H1 (cell line): ENCODE results near the gene CSH1. TPM values are rescaled to one million over a fixed set of nuclear protein-coding genes. Genes with fewer than 3 reads are reported as not detected.

Experiments
- CTCF ChIA-PET: fragments of 300-600 bp; sonication (Branson Sonifier 250); formaldehyde crosslinking; loops from one replicate; lab custom pipeline; 2021; ENCODE audit not compliant: partially characterized antibody; lab: Charles Lee
- POLR2A ChIA-PET: fragments of 300-600 bp; sonication (Branson Sonifier 250); formaldehyde crosslinking; loops from one replicate; lab custom pipeline; 2021; ENCODE audit warnings: inconsistent platforms; ENCODE audit not compliant: partially characterized antibody; lab: Charles Lee
- DNase-seq, 2 experiments: peaks; one replicate each; pipeline versions ENCODE4 v3.0.0 to v3.0.0-alpha.2; 2010 to 2022; ENCODE audit warnings: low spot score in 2 of 2, low read depth in 1 of 2, mixed read lengths in 1 of 2
- FAIRE-seq: peaks from 2 replicates; lab custom pipeline; 2011; peaks lifted over from hg19 to GRCh38; lab: Jason Lieb, UNC
- H2AFZ ChIP-seq: 2 replicates; pipeline ENCODE4 v1.8.1; 2012; ENCODE audit warnings: low read length, inconsistent platforms
- H2AK5ac ChIP-seq: 2 replicates; pipeline ENCODE4 v1.6.1; 2013; ENCODE audit warnings: low read depth, low read length
- H2BK120ac ChIP-seq: replicated peaks from 2 replicates; pipeline ENCODE3; 2013; ENCODE audit warnings: low read depth, low read length, inconsistent platforms
- H2BK12ac ChIP-seq: 2 replicates; pipeline ENCODE4 v1.6.1; 2013; ENCODE audit warnings: low read depth, low read length
- H2BK15ac ChIP-seq: 2 replicates; pipeline ENCODE4 v1.6.1; 2013; ENCODE audit warnings: low read length
- H2BK20ac ChIP-seq: 2 replicates; pipeline ENCODE4 v1.6.1; 2013; ENCODE audit warnings: low read length
- H2BK5ac ChIP-seq: 2 replicates; pipeline ENCODE4 v1.6.1; 2013; ENCODE audit warnings: low read depth, low read length
- H3K14ac ChIP-seq: 2 replicates; pipeline ENCODE4 v1.6.1; 2013; ENCODE audit warnings: inconsistent platforms; ENCODE audit not compliant: insufficient read length
- H3K18ac ChIP-seq: 2 replicates; pipeline ENCODE4 v1.6.1; 2013; ENCODE audit warnings: low read length; ENCODE audit errors: extremely low read depth
- H3K23ac ChIP-seq: 2 replicates; pipeline ENCODE4 v1.6.1; 2013; ENCODE audit warnings: inconsistent platforms; ENCODE audit not compliant: insufficient read length
- H3K23me2 ChIP-seq: 2 replicates; pipeline ENCODE4 v1.6.1; 2013; ENCODE audit warnings: low read depth, low read length
- H3K27ac ChIP-seq: 2 replicates; pipeline ENCODE4 v1.6.1; 2011; ENCODE audit warnings: low read depth, low read length, inconsistent platforms
- H3K27me3 ChIP-seq, 4 experiments: replicated peaks in 1 of 4; 1 replicate in 1 of 4; 2 replicates in 3 of 4; pipeline versions ENCODE4 v1.6.1 to v1.8.1; 2011 to 2013; ENCODE audit warnings: low read length in 3 of 4, mild to moderate bottlenecking in 3 of 4, inconsistent platforms in 2 of 4, mixed read lengths in 2 of 4, moderate library complexity in 1 of 4; ENCODE audit not compliant: control insufficient read depth in 3 of 4, insufficient read depth in 3 of 4; ENCODE audit errors: extremely low read depth in 1 of 4
- H3K36me3 ChIP-seq, 4 experiments: 2 replicates each; pipeline versions ENCODE4 v1.6.1 to v1.8.1; 2011 to 2013; ENCODE audit warnings: mild to moderate bottlenecking in 4 of 4, low read length in 3 of 4, moderate library complexity in 2 of 4, control low read depth in 1 of 4, inconsistent platforms in 1 of 4; ENCODE audit not compliant: insufficient read depth in 4 of 4, control insufficient read depth in 2 of 4
- H3K4ac ChIP-seq: replicated peaks from 2 replicates; pipeline ENCODE3; 2013; ENCODE audit warnings: low read length, low read depth, mixed read lengths, inconsistent platforms; ENCODE audit not compliant: insufficient read length
- H3K4me1 ChIP-seq, 4 experiments: replicated peaks in 1 of 4; 1 replicate in 1 of 4; 2 replicates in 3 of 4; pipeline versions ENCODE4 v1.6.1 to v1.8.1; 2011 to 2013; ENCODE audit warnings: low read length in 3 of 4, inconsistent platforms in 2 of 4, mixed read lengths in 1 of 4; ENCODE audit not compliant: insufficient read depth in 4 of 4, control insufficient read depth in 3 of 4
- H3K4me2 ChIP-seq, 2 experiments: 2 replicates each; pipeline versions ENCODE4 v1.6.1 to v1.8.1; 2011 to 2013; ENCODE audit warnings: low read depth in 2 of 2, low read length in 2 of 2, control low read depth in 1 of 2, inconsistent platforms in 1 of 2, mild to moderate bottlenecking in 1 of 2; ENCODE audit not compliant: insufficient read depth in 1 of 2
- H3K4me3 ChIP-seq, 4 experiments: fragments of 200-600, 300-600 bp in 1 of 4; sonication (generic), shearing (Covaris generic), sonication (Bioruptor Twin) in 1 of 4; 2 replicates each; pipeline versions ENCODE4 v1.5.1 to v1.8.1; 2011 to 2016; ENCODE audit warnings: low read length in 4 of 4, low read depth in 3 of 4, control low read depth in 2 of 4, inconsistent platforms in 2 of 4, mild to moderate bottlenecking in 2 of 4, mixed read lengths in 1 of 4, moderate library complexity in 1 of 4; ENCODE audit not compliant: insufficient read depth in 2 of 4; ENCODE audit errors: extremely low read depth in 1 of 4
- H3K56ac ChIP-seq: replicated peaks from 2 replicates; pipeline ENCODE3; 2013; ENCODE audit warnings: low read depth, mild to moderate bottlenecking, mixed read lengths, low read length, inconsistent platforms; ENCODE audit not compliant: insufficient read length
- H3K79me1 ChIP-seq: 2 replicates; pipeline ENCODE4 v1.6.1; 2013; ENCODE audit warnings: low read depth, low read length, control low read depth
- H3K79me2 ChIP-seq, 2 experiments: 2 replicates each; pipeline versions ENCODE4 v1.6.1 to v1.8.1; 2012 to 2013; ENCODE audit warnings: low read length in 2 of 2, mild to moderate bottlenecking in 2 of 2, inconsistent platforms in 1 of 2; ENCODE audit not compliant: insufficient read depth in 2 of 2, control insufficient read depth in 1 of 2
- H3K9ac ChIP-seq, 4 experiments: replicated peaks in 1 of 4; 1 replicate in 1 of 4; 2 replicates in 3 of 4; pipeline versions ENCODE4 v1.6.1 to v1.8.1; 2011 to 2013; ENCODE audit warnings: low read depth in 3 of 4, low read length in 3 of 4, control low read depth in 2 of 4, mild to moderate bottlenecking in 2 of 4, moderate library complexity in 2 of 4, inconsistent platforms in 1 of 4; ENCODE audit errors: extremely low read depth in 1 of 4
- H3K9me3 ChIP-seq, 2 experiments: 2 replicates each; pipeline versions ENCODE4 v1.6.1 to v1.8.1; 2012 to 2013; ENCODE audit warnings: mild to moderate bottlenecking in 2 of 2, moderate library complexity in 2 of 2, control low read depth in 1 of 2, inconsistent platforms in 1 of 2, low read depth in 1 of 2, low read length in 1 of 2, mixed read lengths in 1 of 2; ENCODE audit not compliant: insufficient read depth in 2 of 2
- H4K20me1 ChIP-seq, 2 experiments: replicated peaks in 1 of 2; 2 replicates each; pipeline versions ENCODE3 to v1.8.1; 2011 to 2013; ENCODE audit warnings: inconsistent platforms in 2 of 2, low read length in 2 of 2, mild to moderate bottlenecking in 1 of 2; ENCODE audit not compliant: insufficient read depth in 2 of 2, control insufficient read depth in 1 of 2
- H4K5ac ChIP-seq: 2 replicates; pipeline ENCODE4 v1.6.1; 2013; ENCODE audit warnings: low read length, low read depth, mixed read lengths, inconsistent platforms; ENCODE audit not compliant: insufficient read length
- H4K8ac ChIP-seq: 2 replicates; pipeline ENCODE4 v1.8.0; 2013; ENCODE audit warnings: mild to moderate bottlenecking, moderate library complexity, low read length, inconsistent platforms; ENCODE audit not compliant: insufficient read depth; ENCODE audit errors: extremely low read depth
- H4K91ac ChIP-seq: replicated peaks from 2 replicates; pipeline ENCODE3; 2013; ENCODE audit warnings: low read length, mixed read lengths, inconsistent platforms; ENCODE audit not compliant: insufficient read length
- ATF2 ChIP-seq: IDR thresholded peaks from 2 replicates; pipeline ENCODE4 v1.6.1; 2012; ENCODE audit warnings: low read length, inconsistent platforms
- BCL11A ChIP-seq, 2 experiments: IDR thresholded peaks; one replicate each; pipeline ENCODE4 v1.6.1; 2011; ENCODE audit warnings: low read depth in 2 of 2, low read length in 2 of 2, mild to moderate bottlenecking in 2 of 2
- CHD2 ChIP-seq: IDR thresholded peaks from 2 replicates; pipeline ENCODE4 v1.6.1; 2012; ENCODE audit warnings: low read length, improper control_type of control experiment
- EP300 ChIP-seq, 2 experiments: IDR thresholded peaks; 1 replicate in 1 of 2; 2 replicates in 1 of 2; pipeline ENCODE4 v1.6.1; 2011 to 2012; ENCODE audit warnings: low read depth in 2 of 2, low read length in 2 of 2, mild to moderate bottlenecking in 2 of 2, borderline replicate concordance in 1 of 2, inconsistent platforms in 1 of 2, moderate library complexity in 1 of 2
- MAFK ChIP-seq: IDR thresholded peaks from 2 replicates; pipeline ENCODE4 v1.6.1; 2012; ENCODE audit warnings: low read depth, mild to moderate bottlenecking, improper control_type of control experiment, low read length
- RFX5 ChIP-seq: IDR thresholded peaks from 2 replicates; pipeline ENCODE4 v1.6.1; 2011; ENCODE audit warnings: low read depth, low read length, improper control_type of control experiment, borderline replicate concordance
- SIX5 ChIP-seq: IDR thresholded peaks from 2 replicates; pipeline ENCODE4 v1.6.1; 2011; ENCODE audit warnings: mild to moderate bottlenecking, low read depth, low read length
- SP2 ChIP-seq: IDR thresholded peaks from 2 replicates; pipeline ENCODE4 v1.6.1; 2012; ENCODE audit warnings: mild to moderate bottlenecking, low read length, inconsistent platforms
- WGBS, 2 experiments: shearing (Covaris generic) in 1 of 2; methylation state at CpG; one replicate each; pipeline versions ENCODE4 v1.1.6 to v1.1.7; 2013 to 2015; ENCODE audit warnings: low lambda C conversion rate in 2 of 2, mixed read lengths in 2 of 2, inconsistent platforms in 1 of 2, low coverage in 1 of 2, missing lambda C conversion rate in 1 of 2; ENCODE audit not compliant: insufficient replicate concordance in 2 of 2, insufficient coverage in 1 of 2, insufficient read length in 1 of 2; ENCODE audit errors: extremely low coverage in 1 of 2, missing lambda C conversion rate in 1 of 2; 5-methylcytosine and 5-hydroxymethylcytosine counted together
- polyA plus RNA-seq, 7 experiments: library from polyadenylated mRNA; depleted of rRNA in 3 of 7; stranded (reverse) in 5 of 7; unstranded in 2 of 7; fragments of >200 nt in 5 of 7; fragments of 200-250 nt in 2 of 7; gene quantifications; 1 replicate in 5 of 7; 2 replicates in 1 of 7; 4 replicates in 1 of 7; pipeline versions ENCODE4 v1.2.1 to v1.2.3, GENCODE V29; 2011 to 2013; ENCODE audit warnings: missing spikeins in 2 of 7, mixed read lengths in 2 of 7
- total RNA-seq: library from RNA; stranded (reverse); fragmentation: NEBNext Ultra II Directional; extraction: Animal tissue kit (Norgen Biotek cat#: 25700); gene quantifications from 2 replicates; pipeline ENCODE4 v1.2.1, GENCODE V29; 2021
- TF ChIP-seq, protein P1 (sequence below), 3 experiments: IDR thresholded peaks; 1 replicate in 2 of 3; 2 replicates in 1 of 3; pipeline versions ENCODE4 v1.5.1 to v1.6.1; 2011; ENCODE audit warnings: low read length in 3 of 3, mild to moderate bottlenecking in 3 of 3, inconsistent platforms in 2 of 3, low read depth in 1 of 3, moderate library complexity in 1 of 3; ENCODE audit not compliant: insufficient read depth in 1 of 3; ENCODE audit errors: control extremely low read depth in 1 of 3

The CSH1 gene
- total and polyA plus RNA-seq, 2 of the 8 experiments (the other 6 are each of a cell fraction or from before 2014, with no cell fraction given), result 0.12 TPM; not detected in 1

DNA sequence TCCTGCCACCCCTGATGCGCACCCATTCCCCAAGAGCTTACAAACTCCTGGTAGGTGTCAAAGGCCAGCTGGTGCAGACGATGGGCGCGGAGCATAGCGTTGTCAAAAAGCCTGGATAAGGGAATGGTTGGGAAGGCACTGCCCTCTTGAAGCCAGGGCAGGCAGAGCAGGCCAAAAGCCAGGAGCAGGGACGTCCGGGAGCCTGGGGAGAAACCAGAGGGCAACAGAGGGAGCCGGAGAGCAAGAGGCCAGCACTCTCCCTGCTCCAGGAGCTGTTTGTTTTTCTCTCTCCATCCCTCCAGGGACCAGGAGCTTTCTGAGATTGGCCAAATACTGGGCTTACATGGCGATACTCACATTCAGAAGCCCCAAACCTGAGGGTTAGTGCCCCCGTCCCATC is 21.9 kb upstream of the CSH1 start:
- no peak overlapping the region for H4K91ac ChIP-seq
- H3K27ac ChIP-seq, result no peak overlapping the region
- no peaks in the 10 kb centered on the region for H3K79me1 ChIP-seq
- H3K18ac ChIP-seq, result no peak overlapping the region
- no peak overlapping the region for H4K8ac ChIP-seq
- no peaks in the 10 kb centered on the region for H3K79me2 ChIP-seq
- no peaks in the 10 kb centered on the region; the same call in 1 of the 2 replicates for H3K23me2 ChIP-seq
- ChIA-PET CTCF (interaction anchor here (0.6 to 11.2 kb wide), 44 partner anchors 7 to 1511 kb away, joined by 3 to 270 read pairs (median 11); partner anchors contain the start of genes CD79B, CSHL1, GH2 and ICAM2), POLR2A (interaction anchor here (0.8 to 2.5 kb wide), 11 partner anchors 8 to 587 kb away, joined by 3 to 13 read pairs (median 3); no protein-coding TSS in a partner anchor)
- no peaks in the 10 kb centered on the region for H3K9me3 ChIP-seq
- peak overlapping the region in 1 of 4 experiments; percentile 39; a peak in 3 of 8 replicates for H3K4me3 ChIP-seq
- H2BK20ac ChIP-seq, result no peak overlapping the region
- H3K56ac ChIP-seq, result no peak overlapping the region
- DNase-seq, result peak in 1 of 2 experiments; percentile 71
- WGBS, 2 experiments, result 37% methylated on average over 10 of the region's 10 CpGs; no CpG with 5 or more reads in 1 of the 2 experiments
- H3K4ac ChIP-seq, result no peak overlapping the region
- H3K4me1 ChIP-seq, result peaks cover 0 to 5% (median under 1%) of the 10 kb centered on the region in 4 experiments; a peak in 3 of 7 replicates
- H2BK5ac ChIP-seq, result no peak overlapping the region
- no peak for FAIRE-seq
- H3K9ac ChIP-seq, result no peak overlapping the region
- peak overlapping the region; percentile 89 for H2AFZ ChIP-seq
- no peaks in the 10 kb centered on the region for H4K20me1 ChIP-seq
- peak overlapping the region; percentile 42 to 58 for H3K4me2 ChIP-seq
- no peak overlapping the region for H2AK5ac ChIP-seq
- no peak overlapping the region for H2BK12ac ChIP-seq
- H2BK120ac ChIP-seq, result peak overlapping the region; percentile 43
- H3K27me3 ChIP-seq, result no peaks in the 10 kb centered on the region
- H3K36me3 ChIP-seq, result no peaks in the 10 kb centered on the region
- H4K5ac ChIP-seq, result peak overlapping the region; percentile 0
- no peak overlapping the region for H2BK15ac ChIP-seq
- no peak overlapping the region for H3K14ac ChIP-seq
- H3K23ac ChIP-seq, result no peak overlapping the region
- TF ChIP-seq, protein P1, sequence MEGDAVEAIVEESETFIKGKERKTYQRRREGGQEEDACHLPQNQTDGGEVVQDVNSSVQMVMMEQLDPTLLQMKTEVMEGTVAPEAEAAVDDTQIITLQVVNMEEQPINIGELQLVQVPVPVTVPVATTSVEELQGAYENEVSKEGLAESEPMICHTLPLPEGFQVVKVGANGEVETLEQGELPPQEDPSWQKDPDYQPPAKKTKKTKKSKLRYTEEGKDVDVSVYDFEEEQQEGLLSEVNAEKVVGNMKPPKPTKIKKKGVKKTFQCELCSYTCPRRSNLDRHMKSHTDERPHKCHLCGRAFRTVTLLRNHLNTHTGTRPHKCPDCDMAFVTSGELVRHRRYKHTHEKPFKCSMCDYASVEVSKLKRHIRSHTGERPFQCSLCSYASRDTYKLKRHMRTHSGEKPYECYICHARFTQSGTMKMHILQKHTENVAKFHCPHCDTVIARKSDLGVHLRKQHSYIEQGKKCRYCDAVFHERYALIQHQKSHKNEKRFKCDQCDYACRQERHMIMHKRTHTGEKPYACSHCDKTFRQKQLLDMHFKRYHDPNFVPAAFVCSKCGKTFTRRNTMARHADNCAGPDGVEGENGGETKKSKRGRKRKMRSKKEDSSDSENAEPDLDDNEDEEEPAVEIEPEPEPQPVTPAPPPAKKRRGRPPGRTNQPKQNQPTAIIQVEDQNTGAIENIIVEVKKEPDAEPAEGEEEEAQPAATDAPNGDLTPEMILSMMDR (IDR thresholded peaks at IDR 0.05; ENCODE audit: control extremely low read depth in 1 of 3, insufficient read depth in 1 of 3, low read depth in 1 of 3, low read length in 3 of 3), result peak in 2 of 3 experiments; percentile 44 to 46; a peak in 3 of 4 replicates
- no peak for TF ChIP-seq ATF2
- TF ChIP-seq MAFK, result no peak
- no peak for TF ChIP-seq SIX5
- no peak for TF ChIP-seq EP300 (IDR thresholded peaks at IDR 0.05; ENCODE audit: borderline replicate concordance in 1 of 2, low read depth in 2 of 2, low read length in 2 of 2)
- TF ChIP-seq BCL11A (IDR thresholded peaks at IDR 0.05; ENCODE audit: low read depth in 2 of 2, low read length in 2 of 2), result no peak
- TF ChIP-seq SP2, result no peak
- TF ChIP-seq CHD2, result no peak
- TF ChIP-seq RFX5, result no peak
